HEK293 (cell line): ENCODE measurements around the gene NCOA7.

Experiments
- CTCF ChIP-seq: fragments of 450-650 bp; formaldehyde crosslinking; IDR thresholded peaks from 2 replicates; pipeline ENCODE4 v1.5.1; 2016; ENCODE audit warnings: missing biosample characterization, missing genetic modification characterization
- GLI4 ChIP-seq: fragments of 450-650 bp; formaldehyde crosslinking; IDR thresholded peaks from 2 replicates; pipeline ENCODE4 v1.5.1; 2016; ENCODE audit warnings: missing biosample characterization, missing genetic modification characterization
- INSM2 ChIP-seq: fragments of 450-650 bp; formaldehyde crosslinking; IDR thresholded peaks from 2 replicates; pipeline ENCODE4 v1.5.1; 2016; ENCODE audit warnings: missing biosample characterization, missing genetic modification characterization
- PATZ1 ChIP-seq: fragments of 450-650 bp; formaldehyde crosslinking; IDR thresholded peaks from 2 replicates; pipeline ENCODE4 v1.5.1; 2016; ENCODE audit warnings: missing biosample characterization, missing genetic modification characterization
- YY2 ChIP-seq: fragments of 450-650 bp; formaldehyde crosslinking; IDR thresholded peaks from 2 replicates; pipeline ENCODE4 v1.5.1; 2016; ENCODE audit warnings: missing biosample characterization, missing genetic modification characterization
- ZNF23 ChIP-seq: fragments of 450-650 bp; formaldehyde crosslinking; IDR thresholded peaks from 2 replicates; pipeline ENCODE4 v1.5.1; 2016; ENCODE audit warnings: missing biosample characterization, missing genetic modification characterization, borderline replicate concordance
- ZNF239 ChIP-seq: fragments of 450-650 bp; formaldehyde crosslinking; IDR thresholded peaks from 2 replicates; pipeline ENCODE4 v1.5.1; 2016; ENCODE audit warnings: missing biosample characterization, missing genetic modification characterization
- ZNF623 ChIP-seq: fragments of 450-650 bp; formaldehyde crosslinking; IDR thresholded peaks from 2 replicates; pipeline ENCODE4 v1.5.1; 2016; ENCODE audit warnings: missing biosample characterization, missing genetic modification characterization
- ZNF776 ChIP-seq: fragments of 450-650 bp; formaldehyde crosslinking; IDR thresholded peaks from 2 replicates; pipeline ENCODE4 v1.5.0; 2017; ENCODE audit warnings: missing biosample characterization, missing genetic modification characterization, borderline replicate concordance

- TF ChIP-seq YY2 (tag by site-specific recombination) = no peak
- TF ChIP-seq CTCF = no peak
- no peak for TF ChIP-seq INSM2 (tag by site-specific recombination)
- TF ChIP-seq ZNF23 (tag by site-specific recombination) = no peak
- no peak for TF ChIP-seq ZNF776 (tag by site-specific recombination)
- TF ChIP-seq ZNF623 (tag by site-specific recombination) = no peak
- no peak for TF ChIP-seq PATZ1
- TF ChIP-seq ZNF239 (tag by site-specific recombination) = no peak
- no peak for TF ChIP-seq GLI4 (tag by site-specific recombination)
These were observed 96.6 kb downstream of the NCOA7 start for GRCh38 chr6:125887372-125887771.
